Smooth muscle cell (in vitro differentiated cells): ENCODE data around the gene SIK3. TPM values are rescaled to one million over a fixed set of nuclear protein-coding genes. Genes with fewer than 3 reads are reported as not detected.

ENCODE experiments used
- DNase-seq: peaks from one replicate; lab custom pipeline; 2025; ENCODE audit not compliant: unreplicated experiment; lab: John Stamatoyannopoulos, UW
- H2AFZ ChIP-seq: fragments of 200-600 bp; sonication (generic); 2 replicates; pipeline ENCODE4 v1.6.0; 2016; ENCODE audit warnings: antibody characterized with exemption, low read depth, mild to moderate bottlenecking
- H3F3A ChIP-seq: fragments of 200-600 bp; sonication (generic); 2 replicates; pipeline ENCODE4 v1.6.0; 2017; ENCODE audit warnings: antibody characterized with exemption, low read depth
- H3K27ac ChIP-seq: fragments of 200-600 bp; sonication (generic); 2 replicates; pipeline ENCODE4 v1.5.1; 2016; ENCODE audit warnings: low read depth, mild to moderate bottlenecking
- H3K27me3 ChIP-seq: fragments of 200-600 bp; sonication (generic); 2 replicates; pipeline ENCODE4 v1.6.1; 2016; ENCODE audit warnings: low read depth, mild to moderate bottlenecking
- H3K36me3 ChIP-seq: fragments of 200-600 bp; sonication (generic); 2 replicates; pipeline ENCODE4 v1.5.1; 2016; ENCODE audit warnings: low read depth
- H3K4me1 ChIP-seq: fragments of 200-600 bp; sonication (generic); 2 replicates; pipeline ENCODE4 v1.5.1; 2016; ENCODE audit warnings: low read depth
- H3K4me2 ChIP-seq: fragments of 200-600 bp; sonication (generic); 2 replicates; pipeline ENCODE4 v1.6.0; 2016; ENCODE audit warnings: mild to moderate bottlenecking
- H3K4me3 ChIP-seq: fragments of 200-600 bp; sonication (generic); 2 replicates; pipeline ENCODE4 v1.5.1; 2016; ENCODE audit warnings: mild to moderate bottlenecking
- H3K79me2 ChIP-seq: fragments of 200-600 bp; sonication (generic); 2 replicates; pipeline ENCODE4 v1.6.0; 2016; ENCODE audit warnings: low read depth, mild to moderate bottlenecking
- H3K9ac ChIP-seq: fragments of 200-600 bp; sonication (generic); 2 replicates; pipeline ENCODE4 v1.6.0; 2016; ENCODE audit warnings: low read depth
- H3K9me3 ChIP-seq: fragments of 200-600 bp; sonication (generic); replicated peaks from 2 replicates; pipeline ENCODE4 v1.5.1; 2016; ENCODE audit warnings: low read depth
- H4K20me1 ChIP-seq: fragments of 200-600 bp; sonication (generic); 2 replicates; pipeline ENCODE4 v1.6.0; 2016; ENCODE audit warnings: low read depth
- WGBS: methylation state at CpG from one replicate; pipeline ENCODE4 v1.1.7; 2016; ENCODE audit warnings: low lambda C conversion rate; 5-methylcytosine and 5-hydroxymethylcytosine counted together
- polyA plus RNA-seq: library from polyadenylated mRNA; unstranded; fragments of >200 nt; fragmentation: Nextera tagmentation; extraction: Ambion mirVana; gene quantifications from 2 replicates; pipeline ENCODE4 v1.2.1, GENCODE V29; 2016
- total RNA-seq: library from RNA; depleted of rRNA; stranded (reverse); fragments of >200 nt; gene quantifications from 2 replicates; pipeline ENCODE4 v1.2.3, GENCODE V29; 2014
- TF ChIP-seq, protein P1 (sequence below): fragments of 200-600 bp; sonication (generic); IDR thresholded peaks from 2 replicates; pipeline ENCODE4 v1.5.1; 2017; ENCODE audit warnings: borderline replicate concordance, mild to moderate bottlenecking, antibody characterized with exemption; ENCODE audit not compliant: insufficient read depth, poor library complexity, severe bottlenecking

SIK3 gene
- total and polyA plus RNA-seq, 2 experiments from 2014 or later = 11.0 to 11.9 TPM

DNA sequence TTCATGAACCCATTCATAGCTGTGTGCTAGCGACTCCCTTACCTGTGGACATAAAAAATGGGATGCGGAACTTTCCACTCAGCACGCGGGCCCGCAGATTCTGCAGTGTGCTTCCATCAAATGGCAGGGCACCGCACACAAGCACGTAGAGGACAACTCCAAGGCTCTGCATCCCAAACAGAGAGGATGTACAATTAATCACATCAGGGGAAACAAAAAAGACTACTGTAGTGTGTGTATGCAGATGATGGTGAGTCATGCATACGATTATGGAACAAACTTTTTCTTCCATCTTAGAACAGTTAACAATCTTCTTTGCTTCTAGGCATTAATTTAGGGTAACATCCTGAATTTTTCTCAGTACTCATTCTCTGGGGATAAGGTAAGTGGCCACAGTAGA lies 202.0 kb downstream of the SIK3 start:
- no peaks in the 10 kb centered on the region for H3K79me2 ChIP-seq
- H3K27me3 ChIP-seq = no peaks in the 10 kb centered on the region
- H3K4me3 ChIP-seq = no peak overlapping the region
- peaks cover 4% of the 10 kb centered on the region for H3K9me3 ChIP-seq
- no peak overlapping the region for H3K4me2 ChIP-seq
- WGBS = 98% methylated on average over 8 of the region's 8 CpGs
- peaks cover 10% of the 10 kb centered on the region for H3K36me3 ChIP-seq
- no peak overlapping the region for H3K9ac ChIP-seq
- no peak overlapping the region for H2AFZ ChIP-seq
- TF ChIP-seq, protein P1, sequence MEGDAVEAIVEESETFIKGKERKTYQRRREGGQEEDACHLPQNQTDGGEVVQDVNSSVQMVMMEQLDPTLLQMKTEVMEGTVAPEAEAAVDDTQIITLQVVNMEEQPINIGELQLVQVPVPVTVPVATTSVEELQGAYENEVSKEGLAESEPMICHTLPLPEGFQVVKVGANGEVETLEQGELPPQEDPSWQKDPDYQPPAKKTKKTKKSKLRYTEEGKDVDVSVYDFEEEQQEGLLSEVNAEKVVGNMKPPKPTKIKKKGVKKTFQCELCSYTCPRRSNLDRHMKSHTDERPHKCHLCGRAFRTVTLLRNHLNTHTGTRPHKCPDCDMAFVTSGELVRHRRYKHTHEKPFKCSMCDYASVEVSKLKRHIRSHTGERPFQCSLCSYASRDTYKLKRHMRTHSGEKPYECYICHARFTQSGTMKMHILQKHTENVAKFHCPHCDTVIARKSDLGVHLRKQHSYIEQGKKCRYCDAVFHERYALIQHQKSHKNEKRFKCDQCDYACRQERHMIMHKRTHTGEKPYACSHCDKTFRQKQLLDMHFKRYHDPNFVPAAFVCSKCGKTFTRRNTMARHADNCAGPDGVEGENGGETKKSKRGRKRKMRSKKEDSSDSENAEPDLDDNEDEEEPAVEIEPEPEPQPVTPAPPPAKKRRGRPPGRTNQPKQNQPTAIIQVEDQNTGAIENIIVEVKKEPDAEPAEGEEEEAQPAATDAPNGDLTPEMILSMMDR = no peak
- no peaks in the 10 kb centered on the region for H3F3A ChIP-seq
- H3K27ac ChIP-seq = no peak overlapping the region
- H3K4me1 ChIP-seq = no peaks in the 10 kb centered on the region
- no peaks in the 10 kb centered on the region for H4K20me1 ChIP-seq
- DNase-seq = no peak

DNA sequence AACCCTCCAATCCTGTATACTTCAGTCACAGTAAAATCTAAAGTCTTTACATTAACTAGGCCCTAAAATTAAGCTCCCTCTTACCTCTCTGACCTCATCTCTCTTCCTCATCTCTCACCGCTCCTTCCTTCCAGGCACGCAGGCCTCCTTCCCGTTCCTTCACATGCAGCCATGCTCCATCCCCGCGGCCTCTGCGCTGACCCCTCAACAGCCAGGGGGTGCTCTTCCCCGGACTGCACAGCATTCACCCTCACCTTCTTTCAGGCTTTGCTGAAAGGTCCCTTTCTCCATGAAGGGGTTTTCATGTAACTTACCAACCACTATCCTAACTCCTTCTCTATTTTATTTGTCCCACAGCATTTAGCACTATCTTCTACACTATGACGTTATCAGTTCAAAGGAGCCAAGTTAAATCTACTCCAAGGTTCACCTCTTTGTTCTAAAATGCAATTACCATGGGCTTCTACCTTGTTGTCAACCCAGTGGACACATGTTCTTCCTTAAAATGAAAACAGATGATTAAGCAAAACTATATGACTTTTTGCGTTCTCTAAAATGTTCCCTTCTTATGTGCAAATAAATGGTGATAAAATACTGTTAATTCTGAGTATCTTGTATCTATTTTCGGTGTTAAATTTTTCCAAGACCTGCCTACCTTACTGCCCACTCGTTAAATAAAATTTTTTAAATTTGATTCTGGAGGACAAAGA lies 203.0 kb downstream of the SIK3 start:
- peaks cover 4% of the 10 kb centered on the region for H3K9me3 ChIP-seq
- 71% methylated on average over 11 of the region's 11 CpGs for WGBS
- no peaks in the 10 kb centered on the region for H3K4me1 ChIP-seq
- H3K36me3 ChIP-seq = peaks cover 10% of the 10 kb centered on the region
- H3K79me2 ChIP-seq = no peaks in the 10 kb centered on the region
- H4K20me1 ChIP-seq = no peaks in the 10 kb centered on the region
- TF ChIP-seq, protein P1 = peak; percentile 25
- H3K4me3 ChIP-seq = no peak overlapping the region
- H2AFZ ChIP-seq = no peak overlapping the region
- no peaks in the 10 kb centered on the region for H3K27me3 ChIP-seq
- no peak overlapping the region for H3K4me2 ChIP-seq
- no peak overlapping the region for H3K27ac ChIP-seq
- no peaks in the 10 kb centered on the region for H3F3A ChIP-seq
- no peak for DNase-seq
- H3K9ac ChIP-seq = no peak overlapping the region

DNA sequence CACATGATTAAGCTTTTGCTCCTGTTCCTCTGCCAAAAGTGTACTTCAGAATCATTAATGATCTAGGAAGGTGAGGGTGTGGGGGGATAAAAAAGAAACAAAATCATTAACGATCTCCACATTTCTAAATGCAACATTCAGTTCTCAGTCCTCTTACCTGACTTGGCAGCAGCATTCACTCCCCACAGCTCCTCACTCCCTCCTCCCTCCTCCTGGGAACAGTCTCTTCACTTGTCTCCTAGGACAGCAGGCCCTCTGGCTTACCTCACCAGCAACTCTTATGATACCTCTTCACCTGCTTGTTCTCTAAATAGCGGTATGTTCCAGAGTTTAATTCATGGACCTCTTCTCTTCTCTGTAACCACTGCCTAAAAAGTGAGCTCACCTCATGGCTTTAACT lies 204.3 kb downstream of the SIK3 start:
- no peaks in the 10 kb centered on the region for H4K20me1 ChIP-seq
- H3K27ac ChIP-seq = no peak overlapping the region
- H3K4me3 ChIP-seq = no peak overlapping the region
- TF ChIP-seq, protein P1 = no peak
- no peaks in the 10 kb centered on the region for H3K4me1 ChIP-seq
- no peaks in the 10 kb centered on the region for H3K36me3 ChIP-seq
- no peaks in the 10 kb centered on the region for H3F3A ChIP-seq
- no peaks in the 10 kb centered on the region for H3K79me2 ChIP-seq
- DNase-seq = no peak
- no peak overlapping the region for H2AFZ ChIP-seq
- whole genome bisulfite sequencing = 97% methylated on average over 2 of the region's 2 CpGs
- H3K9ac ChIP-seq = no peak overlapping the region
- no peaks in the 10 kb centered on the region for H3K27me3 ChIP-seq
- H3K4me2 ChIP-seq = no peak overlapping the region
- no peaks in the 10 kb centered on the region for H3K9me3 ChIP-seq

- no peak overlapping the region for H3K4me3 ChIP-seq
- H3K9ac ChIP-seq = no peak overlapping the region
- WGBS = 96% methylated on average over 3 of the region's 3 CpGs
- H3K36me3 ChIP-seq = no peaks in the 10 kb centered on the region
- no peaks in the 10 kb centered on the region for H3K79me2 ChIP-seq
- no peaks in the 10 kb centered on the region for H3K4me1 ChIP-seq
- no peak overlapping the region for H3K27ac ChIP-seq
- H4K20me1 ChIP-seq = no peaks in the 10 kb centered on the region
- no peaks in the 10 kb centered on the region for H3K27me3 ChIP-seq
- DNase-seq = no peak
- no peak overlapping the region for H2AFZ ChIP-seq
- TF ChIP-seq, protein P1 = no peak
- no peak overlapping the region for H3K4me2 ChIP-seq
- H3K9me3 ChIP-seq = no peaks in the 10 kb centered on the region
- no peaks in the 10 kb centered on the region for H3F3A ChIP-seq
Observed at GRCh38 chr11:116893437-116893836, 204.8 kb downstream of the SIK3 start.
